ENCODE results near the gene SH3PXD2B.

Gene SH3PXD2B

GRCh38 chr5:172452398-172453205, 1.7 kb downstream of the SH3PXD2B start:
- no peak for DNase-seq

DNA sequence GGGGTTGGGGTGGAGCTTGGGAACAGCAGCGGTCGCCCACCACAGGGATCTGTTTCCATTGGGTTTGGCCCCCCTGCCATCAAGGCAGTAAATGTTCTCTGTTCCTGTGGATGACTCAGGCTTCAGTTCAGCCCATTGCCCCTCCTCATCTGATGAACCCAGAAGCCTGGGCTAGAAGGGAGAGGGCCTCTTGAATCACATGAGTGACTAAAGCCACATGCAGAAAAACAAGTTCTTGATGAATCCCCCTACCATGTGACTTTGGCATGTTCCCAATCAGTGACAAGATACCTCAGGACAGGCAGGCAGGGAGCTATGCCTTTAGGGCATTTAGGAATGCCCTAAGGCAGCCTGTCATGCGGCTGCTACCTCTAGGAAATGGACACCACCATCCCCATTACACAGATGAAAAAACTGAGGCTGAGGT, 2.5 kb downstream of the SH3PXD2B start:
- no peak for DNase-seq

DNA sequence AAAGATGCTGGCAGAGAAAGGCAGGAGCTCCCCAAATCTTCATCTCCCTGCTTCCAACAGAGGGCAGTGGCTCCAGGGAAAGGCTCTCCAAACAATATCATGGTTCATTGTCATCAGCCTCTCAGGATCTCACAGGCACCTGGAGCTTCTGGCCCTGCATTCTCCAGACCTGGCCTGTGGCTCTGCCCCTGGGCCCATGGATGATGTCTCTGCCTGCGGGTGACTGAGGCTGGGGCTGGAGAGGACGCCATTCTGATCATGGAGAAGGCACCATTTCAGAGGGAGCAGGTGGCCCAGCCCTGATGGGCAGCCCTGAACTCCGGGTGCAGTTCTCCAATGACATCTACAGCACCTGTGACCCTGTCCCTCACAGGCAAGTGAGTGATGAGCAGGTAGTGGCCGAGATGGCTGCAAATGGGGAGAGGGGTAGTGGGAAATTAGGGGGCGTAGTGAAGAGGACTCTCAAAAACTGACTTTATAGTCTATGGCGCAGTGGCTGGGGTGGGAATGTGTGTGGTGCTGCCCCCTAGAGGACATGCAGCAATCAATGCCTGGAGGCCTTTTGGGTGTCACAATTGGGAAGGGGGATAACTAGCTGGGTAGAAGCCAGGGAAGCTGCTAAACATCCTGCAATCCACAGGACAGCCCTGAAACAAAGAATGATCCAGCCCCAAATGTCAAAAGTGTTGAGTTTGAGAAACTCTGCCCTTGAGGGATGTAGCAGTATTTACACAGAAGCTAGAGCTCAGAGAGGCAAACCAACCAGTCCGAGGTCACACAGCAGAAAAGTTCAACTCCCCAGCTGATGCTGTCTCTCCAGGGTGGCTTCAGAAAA, 3.2 kb downstream of the SH3PXD2B start:
- peak; percentile 31 for DNase-seq

DNA sequence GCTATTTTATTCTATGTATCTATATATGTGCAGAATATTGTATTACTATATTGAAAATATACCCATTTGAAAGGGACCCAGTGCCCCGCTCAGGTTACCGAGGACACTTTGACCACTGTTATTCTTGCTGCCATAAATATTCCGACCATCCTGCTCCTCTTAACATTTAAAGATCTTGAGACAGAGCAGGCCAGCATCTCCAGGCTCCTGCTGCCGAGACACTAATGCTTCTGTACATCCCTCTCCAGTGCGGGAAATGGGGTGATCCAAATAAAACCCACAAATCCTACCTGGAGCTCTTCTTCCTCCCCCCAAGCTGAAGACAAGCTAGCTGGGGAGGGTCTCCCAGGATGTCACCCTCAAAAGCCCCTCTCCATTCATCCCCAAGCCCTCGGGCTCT, 3.9 kb downstream of the SH3PXD2B start:
- DNase-seq, result no peak

DNA sequence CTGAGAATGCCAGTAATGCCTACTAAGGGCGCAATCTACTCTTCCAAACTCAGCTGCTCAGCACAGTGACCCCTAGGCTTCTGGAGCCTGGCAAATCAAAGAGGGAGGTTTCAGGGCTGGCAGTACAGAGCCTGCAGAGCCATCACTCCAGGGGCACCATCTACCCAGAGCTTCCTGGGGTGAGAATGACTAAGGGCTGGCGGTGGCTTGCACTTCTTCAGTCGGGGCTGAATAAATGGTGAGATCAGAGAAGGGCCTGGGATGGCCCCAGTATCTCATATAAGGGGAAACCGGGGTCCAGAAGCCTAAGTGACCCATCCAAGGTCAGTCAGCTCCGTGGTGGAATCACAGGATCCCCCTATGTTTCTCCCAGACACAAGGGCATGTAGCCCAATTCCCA, 5.3 kb downstream of the SH3PXD2B start:
- no peak for DNase-seq

DNA sequence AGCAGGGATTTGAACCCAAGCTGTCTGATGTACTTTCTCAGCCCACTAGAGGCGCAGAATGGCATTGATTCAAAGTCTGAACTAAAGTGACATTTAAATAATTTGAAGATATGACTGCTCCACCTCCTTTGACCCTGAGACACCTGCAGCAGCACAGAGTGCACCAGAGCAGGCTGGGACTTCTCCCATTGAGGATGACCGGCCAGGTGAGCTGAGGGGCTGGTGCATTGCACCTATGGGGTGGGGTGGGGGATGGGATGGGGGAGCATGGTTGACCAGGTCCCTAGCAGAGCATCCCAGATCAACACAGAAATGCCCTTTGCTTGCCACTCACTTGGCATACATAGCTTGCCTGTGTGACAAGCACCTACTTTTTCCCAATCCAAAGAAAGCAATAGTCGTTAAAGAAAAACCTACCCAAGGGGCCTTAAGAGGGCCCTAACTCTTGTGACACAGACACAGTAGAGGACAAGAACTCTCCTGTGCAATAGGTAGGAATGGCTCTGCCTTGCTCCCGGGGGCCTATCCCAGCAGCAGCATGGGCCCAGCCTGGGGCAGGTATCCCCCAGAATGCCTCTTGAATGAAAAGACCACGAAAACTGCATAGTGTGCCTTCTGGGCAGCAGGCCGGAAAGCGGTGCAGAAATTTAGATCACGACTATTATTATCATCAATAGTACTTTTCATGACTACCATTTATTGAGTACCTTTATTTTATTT, 6.5 kb downstream of the SH3PXD2B start:
- DNase-seq, result no peak

GRCh38 chr5:172446336-172447051, 7.8 kb downstream of the SH3PXD2B start:
- DNase-seq, result no peak

DNA sequence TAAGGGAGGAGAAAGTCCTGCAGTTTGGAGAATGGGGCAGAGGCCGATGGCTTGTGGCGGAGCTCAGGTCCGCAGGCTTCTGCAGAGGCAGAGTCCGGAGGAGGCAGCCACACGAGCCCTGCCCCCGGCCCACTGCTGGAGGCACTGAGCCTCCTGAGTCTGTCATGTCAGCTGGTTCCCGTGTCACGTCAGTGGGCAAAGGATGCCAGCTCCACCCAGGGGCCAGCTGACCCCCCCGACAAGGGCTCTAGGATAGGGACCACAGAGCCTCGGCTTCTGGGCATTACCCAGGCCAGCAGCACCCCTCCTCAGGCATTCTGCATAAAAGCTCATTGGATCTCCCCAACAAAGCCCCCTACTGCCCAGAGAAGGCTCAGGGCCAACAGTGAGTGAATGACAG, 8.5 kb downstream of the SH3PXD2B start:
- DNase-seq, result no peak

GRCh38 chr5:172444626-172445365, 9.5 kb downstream of the SH3PXD2B start:
- DNase-seq, result no peak

- DNase-seq, result no peak
Observed at GRCh38 chr5:172444110-172444510, 10.2 kb downstream of the SH3PXD2B start.

DNA sequence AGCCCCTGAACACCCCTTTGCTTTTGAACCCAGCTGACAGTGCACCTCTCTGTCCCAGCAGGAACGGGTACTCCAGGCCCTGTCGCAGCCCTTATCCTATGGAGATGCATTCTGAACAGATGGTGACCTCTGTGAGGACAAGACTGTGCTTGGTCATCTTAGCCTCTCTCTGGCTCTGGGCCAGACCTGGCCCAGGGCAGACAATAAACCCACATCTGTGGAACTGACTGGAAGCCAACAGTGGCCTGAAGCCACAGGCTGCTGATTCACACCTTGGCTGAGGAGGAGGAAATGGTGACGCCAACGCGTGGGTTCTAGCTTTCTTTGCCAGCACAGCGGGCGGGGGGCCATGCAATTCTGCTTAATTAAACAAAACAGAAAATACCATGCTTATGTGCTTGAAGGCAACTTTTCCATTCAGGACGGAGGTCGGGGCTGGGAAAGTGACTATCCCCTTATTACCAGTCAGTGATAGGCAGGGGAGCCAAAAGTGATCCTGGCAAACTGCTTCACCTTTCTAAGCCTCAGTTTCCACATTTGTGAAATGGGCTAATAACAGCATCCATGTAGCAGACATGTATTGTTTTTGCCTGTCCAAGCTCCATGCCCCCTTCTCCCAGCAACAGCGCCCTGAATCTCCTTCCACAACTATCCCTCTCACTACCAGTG, 10.8 kb downstream of the SH3PXD2B start:
- no peak for DNase-seq

GRCh38 chr5:172442592-172442991, 11.7 kb downstream of the SH3PXD2B start:
- no peak for DNase-seq

- DNase-seq, result no peak
Observed at GRCh38 chr5:172441262-172441751, 13.0 kb downstream of the SH3PXD2B start.

GRCh38 chr5:172440486-172440885, 13.8 kb downstream of the SH3PXD2B start:
- no peak for DNase-seq

DNA sequence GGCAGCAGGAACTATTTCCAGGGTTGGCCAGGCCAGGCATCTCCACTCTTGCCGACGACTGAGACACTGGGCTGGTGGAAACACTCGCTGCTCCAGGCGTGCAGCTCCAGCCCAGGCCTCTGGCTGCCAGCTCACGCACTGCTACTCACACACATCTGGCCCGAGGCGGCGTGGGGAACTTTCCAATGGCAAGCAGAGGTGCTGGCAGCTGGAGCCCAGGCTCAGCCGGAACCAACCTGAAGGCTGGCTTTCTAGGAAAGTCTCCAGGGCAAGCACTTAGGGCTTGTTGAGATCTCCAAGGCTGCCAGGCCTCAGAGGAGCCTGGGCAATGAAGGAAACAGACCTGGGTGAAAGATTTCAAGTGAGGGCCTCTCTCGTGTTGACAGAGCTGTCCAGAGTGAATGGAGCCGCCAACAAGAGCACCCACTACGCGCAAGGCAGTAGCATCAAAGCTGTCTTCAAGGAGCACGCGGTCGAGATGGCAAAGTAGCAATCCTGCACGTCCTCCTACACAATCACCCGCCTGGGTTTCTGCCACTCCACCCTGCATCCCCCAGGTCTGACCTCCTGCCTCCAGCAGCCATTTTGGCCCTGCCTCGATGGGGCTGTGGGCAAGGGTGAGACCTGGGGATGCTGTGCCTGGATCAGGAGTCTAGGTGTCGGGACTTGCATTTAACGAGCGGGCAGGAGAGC, 14.4 kb downstream of the SH3PXD2B start:
- DNase-seq, result no peak

DNA sequence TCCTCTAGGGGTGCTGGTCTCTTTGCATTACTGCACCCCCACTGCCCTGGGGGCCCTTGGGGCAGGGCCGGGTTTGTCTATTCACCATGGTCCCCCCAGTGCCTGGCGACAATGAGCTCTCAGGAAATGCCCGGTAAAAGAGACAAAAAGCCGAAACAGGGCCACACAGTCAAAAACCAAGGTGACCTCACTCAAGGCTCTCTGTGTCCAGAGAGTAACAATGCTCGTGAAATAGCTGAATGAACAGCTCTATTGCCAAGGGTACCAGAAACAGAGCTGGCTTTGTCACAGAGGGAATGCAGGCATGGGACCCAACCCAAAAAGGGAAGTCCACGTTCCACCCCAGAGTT, 16.0 kb downstream of the SH3PXD2B start:
- no peak for DNase-seq

GRCh38 chr5:172437445-172438318, 16.6 kb downstream of the SH3PXD2B start:
- no peak for DNase-seq

GRCh38 chr5:172436879-172437369, 17.4 kb downstream of the SH3PXD2B start:
- no peak for DNase-seq

DNA sequence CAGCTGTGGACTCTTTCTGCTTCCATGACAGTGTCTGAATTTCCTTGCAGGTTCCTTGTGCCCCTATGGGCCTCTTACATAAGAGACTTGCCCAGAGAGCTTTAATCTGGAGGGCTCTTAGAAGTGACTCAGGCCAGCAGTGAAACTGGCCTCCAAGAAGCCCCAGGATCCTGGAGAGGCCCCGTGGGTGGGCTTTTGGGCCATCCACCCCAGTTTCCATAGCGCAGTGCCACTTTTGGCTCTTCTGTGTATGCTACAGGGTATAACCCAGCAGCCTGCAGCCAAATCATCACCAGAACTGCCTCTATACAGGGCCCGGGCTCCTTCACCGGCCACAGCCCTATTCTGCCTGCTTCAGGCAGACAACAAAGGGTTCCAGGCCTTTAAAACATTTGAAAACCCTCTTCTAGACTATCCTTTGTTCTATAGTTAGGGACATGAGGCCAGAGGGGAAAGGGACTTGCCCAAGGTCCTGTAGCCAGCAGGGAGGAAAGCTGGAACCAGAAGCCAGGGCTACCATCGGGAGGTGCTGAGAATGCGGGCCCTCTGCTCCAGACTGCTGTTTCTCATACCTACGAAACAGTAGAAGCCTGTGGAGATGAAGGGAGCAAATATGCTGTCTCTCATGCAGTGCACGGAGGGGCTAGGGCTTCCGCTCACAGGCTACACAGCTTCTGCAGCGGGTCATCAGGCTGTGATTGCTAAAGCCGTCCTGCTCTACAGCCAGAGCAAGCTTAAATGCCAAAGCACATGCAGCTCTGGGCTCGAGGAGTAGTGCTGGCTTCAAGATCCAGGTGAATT, 18.0 kb downstream of the SH3PXD2B start:
- no peak for DNase-seq
